ENCODE data around the gene NOXO1.
"Not testable (repeated sequence)": the region's sequence is repeated elsewhere in the genome, so short reads cannot be mapped to it uniquely, and the experiment has no call there.

The NOXO1 gene, protein sequence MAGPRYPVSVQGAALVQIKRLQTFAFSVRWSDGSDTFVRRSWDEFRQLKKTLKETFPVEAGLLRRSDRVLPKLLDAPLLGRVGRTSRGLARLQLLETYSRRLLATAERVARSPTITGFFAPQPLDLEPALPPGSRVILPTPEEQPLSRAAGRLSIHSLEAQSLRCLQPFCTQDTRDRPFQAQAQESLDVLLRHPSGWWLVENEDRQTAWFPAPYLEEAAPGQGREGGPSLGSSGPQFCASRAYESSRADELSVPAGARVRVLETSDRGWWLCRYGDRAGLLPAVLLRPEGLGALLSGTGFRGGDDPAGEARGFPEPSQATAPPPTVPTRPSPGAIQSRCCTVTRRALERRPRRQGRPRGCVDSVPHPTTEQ

DNA sequence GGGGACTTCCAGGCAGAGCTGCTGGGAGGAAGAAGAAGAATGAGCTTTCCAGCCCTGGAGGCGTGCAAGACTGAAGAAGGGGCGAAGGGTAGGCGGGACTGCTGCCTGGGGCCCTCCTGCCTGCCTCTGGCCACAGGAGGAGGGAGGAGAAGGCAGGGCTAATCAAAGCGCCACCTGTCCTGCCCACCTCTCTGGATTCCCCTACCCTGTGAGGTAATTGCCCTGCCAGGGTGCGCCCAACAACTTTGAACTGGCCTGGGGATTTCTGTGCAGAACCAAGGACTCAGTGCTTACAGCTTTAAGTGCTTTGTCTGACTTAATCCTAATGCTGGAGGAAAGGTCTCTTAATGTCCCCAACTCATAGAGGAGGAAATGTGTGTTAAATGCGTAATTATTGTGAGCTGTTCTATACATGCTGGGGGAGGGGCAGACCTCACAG lies at the start of gene NOXO1:
Gene NOXO1 (minus strand): TSS at position 72 of the 439 bp plus-strand sequence. CDS start 290 bp downstream, outside the sequence.
- no peak for DNase-seq

GRCh38 chr16:2030036-2030435 lies 48.8 kb upstream of the NOXO1 start:
- DNase-seq = no peak

- no peak for DNase-seq
Measured at GRCh38 chr16:2029350-2029749, 48.1 kb upstream of the NOXO1 start.

GRCh38 chr16:2028620-2029220 lies 47.5 kb upstream of the NOXO1 start:
- no peak for DNase-seq

GRCh38 chr16:2028146-2028545 lies 46.9 kb upstream of the NOXO1 start:
- no peak for DNase-seq

GRCh38 chr16:2027024-2028010 lies 46.0 kb upstream of the NOXO1 start:
- peak in 1 of 2 experiments; percentile 21 for DNase-seq

- DNase-seq = no peak
Measured at GRCh38 chr16:2026461-2027023, 45.3 kb upstream of the NOXO1 start, which contains the start of gene NHERF2. TSS of gene NHERF2 (plus strand) at chr16:2026902. CDS start at chr16:2027006, 104 bp downstream.

- no peak for DNase-seq
Measured at GRCh38 chr16:2025878-2026460, 44.7 kb upstream of the NOXO1 start.

DNA sequence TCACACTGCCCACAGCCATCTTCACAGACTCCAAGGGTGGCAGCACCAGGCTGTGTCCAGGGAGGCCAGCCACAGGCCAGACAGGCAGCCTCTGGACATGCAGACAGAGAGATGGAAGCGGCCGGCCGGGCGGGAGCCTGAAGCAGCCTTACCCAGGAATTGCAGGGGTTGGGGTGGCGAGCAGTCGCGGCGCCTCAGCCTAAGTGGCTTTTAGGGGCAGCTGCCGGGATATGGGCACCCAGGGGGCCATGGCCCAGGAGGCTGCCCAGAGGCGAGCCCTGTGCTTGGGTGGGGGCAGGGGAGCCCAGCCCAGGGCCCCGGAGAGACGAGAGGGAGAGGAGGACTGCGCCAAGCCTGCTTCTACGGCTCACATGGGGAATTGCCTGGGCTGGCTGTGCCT lies 44.0 kb upstream of the NOXO1 start:
- DNase-seq = no peak

DNA sequence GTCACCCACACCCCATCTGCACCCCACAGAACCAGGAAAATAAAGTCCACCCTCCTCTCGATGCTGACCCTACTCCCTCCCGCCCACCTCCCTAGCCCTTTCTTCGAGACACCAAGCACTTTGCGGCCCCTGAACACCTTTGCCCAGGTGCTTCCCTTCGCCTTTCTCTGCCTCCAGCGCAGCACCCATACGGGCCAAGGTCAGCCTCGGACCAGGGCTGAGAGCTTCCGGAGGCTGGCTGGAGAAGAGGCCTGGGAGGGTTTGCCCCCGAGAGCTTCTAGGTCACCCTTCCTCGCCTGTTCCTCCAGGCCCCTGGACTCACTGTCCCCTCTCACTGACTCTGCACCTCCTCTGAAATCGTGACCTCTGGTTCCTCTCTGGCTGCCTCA lies 42.8 kb upstream of the NOXO1 start:
- DNase-seq = no peak

DNA sequence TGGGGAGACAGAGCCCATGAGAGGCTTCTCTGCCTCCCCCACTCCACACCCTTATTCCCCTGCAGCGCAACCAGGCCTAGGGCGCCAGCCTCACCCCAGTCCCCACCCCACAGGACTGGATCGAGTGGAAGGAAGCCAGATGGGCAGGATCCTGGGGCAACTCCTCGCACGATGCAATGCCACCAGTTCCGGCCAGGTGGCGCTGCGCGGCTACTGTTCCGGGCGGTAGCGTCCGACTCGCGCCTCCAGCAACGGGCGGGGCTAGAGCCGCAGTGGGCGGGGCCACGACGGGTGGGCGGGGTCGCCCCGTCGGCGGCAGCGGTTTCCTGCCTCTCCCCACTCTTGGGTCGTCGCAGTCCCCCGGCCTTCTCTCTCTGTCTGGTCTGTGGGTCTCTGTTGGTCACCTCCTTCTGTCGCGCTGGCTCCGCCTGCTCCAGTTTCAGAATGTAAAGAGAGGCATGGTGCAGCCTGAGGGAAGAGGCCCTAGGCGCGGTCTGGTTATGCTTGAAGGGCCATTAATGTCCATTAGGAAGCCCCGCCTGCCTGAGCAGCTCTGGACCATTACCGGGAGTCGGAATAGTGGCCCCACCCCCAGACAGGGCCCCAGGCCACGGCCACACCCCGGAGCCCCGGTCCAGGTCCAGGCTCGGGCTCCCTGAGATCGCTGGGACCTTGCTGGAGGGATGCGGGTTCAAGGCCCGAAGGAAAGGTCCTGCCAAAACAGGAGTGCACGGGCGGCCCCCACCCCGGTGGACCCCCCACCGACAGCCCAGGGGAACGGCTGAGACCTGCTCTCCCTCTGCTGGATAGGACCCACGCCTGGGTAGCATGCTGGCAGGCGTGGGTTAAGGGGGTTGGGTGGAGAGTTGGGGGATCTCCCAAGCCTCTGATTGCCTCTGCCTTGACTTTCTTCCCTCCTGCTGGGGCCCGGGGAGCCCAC lies 42.1 kb upstream of the NOXO1 start:
- peak; percentile 97 for DNase-seq

DNA sequence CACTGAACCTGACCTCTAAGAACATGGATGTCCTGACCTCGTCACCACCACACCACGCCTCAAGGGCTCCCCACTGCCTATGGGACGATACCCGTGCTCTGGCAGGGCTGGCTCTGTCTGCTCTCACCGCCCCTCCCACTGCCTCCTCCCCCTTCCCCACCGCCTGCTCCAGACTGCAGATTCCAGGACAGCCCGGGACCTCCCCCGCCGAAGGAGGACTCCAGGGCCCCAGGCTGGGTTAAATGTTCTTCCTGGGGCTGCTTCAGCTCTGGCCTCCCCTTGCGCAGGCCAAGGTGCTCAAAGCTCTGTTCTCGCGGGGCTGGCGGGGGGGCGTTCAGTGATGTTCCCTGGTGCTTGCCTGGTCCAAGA lies 41.4 kb upstream of the NOXO1 start:
- DNase-seq = peak; percentile 36 to 46

- DNase-seq = no peak
Measured at GRCh38 chr16:2019921-2020831, 38.9 kb upstream of the NOXO1 start.

GRCh38 chr16:2019518-2019920 lies 38.2 kb upstream of the NOXO1 start, which contains the start of gene NPW:
TSS of gene NPW (plus strand) at chr16:2019785.
- peak; percentile 38 to 50 for DNase-seq

- peak in 1 of 2 experiments; percentile 26 for DNase-seq
Measured at GRCh38 chr16:2016407-2016922, 35.2 kb upstream of the NOXO1 start.

DNA sequence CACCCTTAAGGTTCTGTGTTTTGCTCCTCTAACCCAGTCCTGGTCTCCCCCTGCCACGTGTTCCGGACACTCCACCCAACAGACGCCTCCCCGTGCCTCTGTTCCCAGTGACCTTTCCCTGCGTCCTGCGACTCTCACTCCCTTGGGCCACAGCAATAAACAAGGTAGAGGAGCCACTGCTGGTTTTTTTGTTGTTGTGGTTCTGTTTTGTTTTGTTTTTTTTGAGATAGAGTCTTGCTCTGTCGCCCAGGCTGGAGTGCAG lies 34.6 kb upstream of the NOXO1 start:
- no peak for DNase-seq

DNA sequence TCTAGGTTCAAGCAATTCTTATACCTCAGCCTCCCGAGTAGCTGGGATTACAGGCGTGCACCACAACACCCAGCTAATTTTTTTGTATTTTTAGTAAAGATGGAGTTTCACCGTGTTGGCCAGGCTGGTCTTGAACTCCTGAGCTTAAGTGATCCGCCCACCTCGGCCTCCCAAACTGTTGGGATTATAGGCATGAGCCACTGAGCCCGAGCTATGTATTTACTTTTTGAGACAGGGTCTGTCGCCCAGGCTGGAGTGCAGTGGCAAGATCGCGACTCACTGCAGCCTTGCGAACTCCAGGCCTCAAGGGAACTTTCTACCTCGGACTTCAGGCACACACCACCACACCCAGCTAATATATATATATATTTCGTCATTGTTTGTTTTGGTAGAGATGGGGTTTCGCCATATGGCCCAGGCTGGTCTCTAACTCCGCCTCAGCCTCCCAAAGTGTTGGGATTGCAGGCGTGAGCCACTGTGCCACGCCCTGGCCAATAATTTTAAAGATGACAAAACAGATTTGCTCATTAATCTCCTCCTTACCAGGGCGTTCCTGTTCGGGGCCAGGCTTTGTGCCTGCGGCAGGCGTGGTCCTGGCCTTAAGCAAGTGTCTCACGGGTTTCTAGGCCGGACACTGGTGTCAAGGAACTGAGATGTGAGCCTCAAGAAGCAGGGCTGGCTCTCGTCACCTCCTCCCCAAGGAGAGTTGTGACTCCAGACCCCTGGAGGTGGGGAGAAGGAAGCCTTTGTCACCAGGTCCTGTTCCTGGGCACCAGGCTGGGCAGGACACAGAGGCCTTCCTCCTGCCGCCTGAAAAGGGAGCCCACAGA lies 34.1 kb upstream of the NOXO1 start:
- DNase-seq = no peak

- no peak for DNase-seq
Measured at GRCh38 chr16:2013527-2013926, 32.3 kb upstream of the NOXO1 start.

DNA sequence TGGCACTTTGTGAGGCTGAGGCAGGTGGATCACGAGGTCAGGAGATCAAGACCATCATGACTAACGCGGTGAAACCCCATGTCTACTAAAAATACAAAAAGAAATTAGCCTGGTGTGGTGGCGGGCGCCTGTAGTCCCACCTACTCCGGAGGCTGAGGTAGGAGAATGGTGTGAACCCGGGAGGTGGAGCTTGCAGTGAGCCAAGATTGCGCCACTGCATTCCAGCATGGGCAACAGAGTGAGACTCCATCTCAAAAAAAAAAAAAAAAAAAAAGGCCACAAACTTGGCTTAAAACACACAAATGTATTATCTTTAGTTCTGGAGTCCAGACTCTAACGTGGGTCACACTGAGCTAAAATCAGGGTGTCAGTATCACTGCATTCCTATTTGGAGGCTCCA lies 30.5 kb upstream of the NOXO1 start:
- DNase-seq = not testable (repeated sequence)

Data from activated CD4-positive, alpha-beta T cell treated with anti-CD3 and anti-CD28 coated beads, Interleukin-2, amount 50 U/mL, for 48 hours (primary cell).